ENCODE results near the gene TM2D1.
A peak's percentile ranks its signal among the peaks of the same experiment; 100 is the strongest.

TM2D1 gene

GRCh38 chr1:61640531-61641530 lies 84.1 kb downstream of the TM2D1 start:
- Mint-ChIP-seq H3K9me3 (no peaks in the 10 kb centered on the region), H3K4me1 (peaks cover 16% of the 10 kb centered on the region), H3K4me3 (peak overlapping the region; percentile 69 to 77), H3K27me3 (no peaks in the 10 kb centered on the region), H3K27ac (peak overlapping the region; percentile 65 to 86)
- ATAC-seq (peak; percentile 47), DNase-seq (peak in 1 of 2 donors; percentile 16)

- ATAC-seq (no peak), DNase-seq (no peak)
- Mint-ChIP-seq H3K27ac (no peak overlapping the region), H3K9me3 (no peaks in the 10 kb centered on the region), H3K4me3 (no peak overlapping the region), H3K27me3 (no peaks in the 10 kb centered on the region), H3K4me1 (peaks cover 16% of the 10 kb centered on the region)
Measured at GRCh38 chr1:61639608-61640336, 85.2 kb downstream of the TM2D1 start.

- no peak for ATAC-seq
Measured at GRCh38 chr1:61638911-61639605, 85.9 kb downstream of the TM2D1 start.

GRCh38 chr1:61638296-61638695 lies 86.6 kb downstream of the TM2D1 start:
- H3K4me1 Mint-ChIP-seq: peaks cover 16% of the 10 kb centered on the region
- no peak overlapping the region for H3K27ac Mint-ChIP-seq
- H3K27me3 Mint-ChIP-seq: no peaks in the 10 kb centered on the region
- H3K4me3 Mint-ChIP-seq: no peak overlapping the region
- H3K9me3 Mint-ChIP-seq: no peaks in the 10 kb centered on the region
- no peak for ATAC-seq
- no peak for DNase-seq

More at GRCh38 chr1:61638911-61639605, 85.9 kb downstream of the TM2D1 start:
- Mint-ChIP-seq H3K9me3 (no peaks in the 10 kb centered on the region), H3K27ac (no peak overlapping the region), H3K27me3 (no peaks in the 10 kb centered on the region), H3K4me3 (no peak overlapping the region), H3K4me1 (peaks cover 16% of the 10 kb centered on the region)
- DNase-seq: no peak

- Mint-ChIP-seq H3K27me3 (no peaks in the 10 kb centered on the region), H3K9me3 (no peaks in the 10 kb centered on the region), H3K4me1 (peaks cover 16% of the 10 kb centered on the region), H3K4me3 (no peak overlapping the region), H3K27ac (no peak overlapping the region)
- ATAC-seq (no peak), DNase-seq (no peak)
Measured at GRCh38 chr1:61637470-61637869, 87.5 kb downstream of the TM2D1 start.

- H3K4me1 Mint-ChIP-seq: peaks cover 13% of the 10 kb centered on the region
- ATAC-seq: no peak
- H3K4me3 Mint-ChIP-seq: no peak overlapping the region
- no peak overlapping the region for H3K27ac Mint-ChIP-seq
- DNase-seq: no peak
- no peaks in the 10 kb centered on the region for H3K9me3 Mint-ChIP-seq
- H3K27me3 Mint-ChIP-seq: no peaks in the 10 kb centered on the region
Measured at GRCh38 chr1:61636814-61637213, 88.1 kb downstream of the TM2D1 start.

- no peak overlapping the region for H3K27ac Mint-ChIP-seq
- DNase-seq (no peak), ATAC-seq (no peak)
- H3K27me3 Mint-ChIP-seq: no peaks in the 10 kb centered on the region
- H3K9me3 Mint-ChIP-seq: no peaks in the 10 kb centered on the region
- H3K4me1 Mint-ChIP-seq: peaks cover 9% of the 10 kb centered on the region
- no peak overlapping the region for H3K4me3 Mint-ChIP-seq
Measured at GRCh38 chr1:61636376-61636775, 88.6 kb downstream of the TM2D1 start.

- peaks cover under 1% of the 10 kb centered on the region for H3K4me1 Mint-ChIP-seq
- ATAC-seq (no peak), DNase-seq (no peak)
- H3K27me3 Mint-ChIP-seq: no peaks in the 10 kb centered on the region
- no peaks in the 10 kb centered on the region for H3K9me3 Mint-ChIP-seq
- no peak overlapping the region for H3K4me3 Mint-ChIP-seq
- H3K27ac Mint-ChIP-seq: no peak overlapping the region
Measured at GRCh38 chr1:61635557-61635956, 89.4 kb downstream of the TM2D1 start.

GRCh38 chr1:61631436-61631835 lies 93.5 kb downstream of the TM2D1 start:
- DNase-seq (no peak), ATAC-seq (no peak)
- Mint-ChIP-seq H3K4me1 (no peaks in the 10 kb centered on the region), H3K4me3 (no peak overlapping the region), H3K9me3 (no peaks in the 10 kb centered on the region), H3K27me3 (no peaks in the 10 kb centered on the region), H3K27ac (no peak overlapping the region)

Measured in stimulated activated naive CD8-positive, alpha-beta T cell treated with anti-CD3 and anti-CD28 coated beads, Interleukin-15, amount 100 ng/mL, for 72 hours (primary cell).